DND-41 (cell line): ENCODE results near the gene LLGL1.

ENCODE experiments used
- CTCF ChIP-seq: IDR thresholded peaks from 2 replicates; pipeline ENCODE4 v1.5.1; 2012; ENCODE audit warnings: borderline replicate concordance, low read length, moderate library complexity, mild to moderate bottlenecking; ENCODE audit not compliant: poor library complexity, severe bottlenecking; ENCODE audit errors: extremely low read depth
- EZH2 ChIP-seq: IDR thresholded peaks from 3 replicates; pipeline ENCODE4 v1.6.1; 2012; ENCODE audit warnings: borderline replicate concordance, low read depth, mild to moderate bottlenecking, moderate library complexity, low read length, inconsistent platforms; ENCODE audit not compliant: severe bottlenecking

- TF ChIP-seq CTCF (no peak), EZH2 (no peak)
Measured at GRCh38 chr17:18181358-18181757, 44.1 kb upstream of the LLGL1 start.
